ENCODE measurements around the gene FUT7.
A peak's percentile ranks its signal among the peaks of the same experiment; 100 is the strongest.

The FUT7 gene

GRCh38 chr9:137031904-137032640 lies at the start of gene FUT7:
Gene FUT7, minus strand, starts transcription at chr9:137032088. Its CDS starts 97 bp downstream, at chr9:137031991.
- DNase-seq (ENCODE audit: low spot score): peak; percentile 61

GRCh38 chr9:137080260-137081122 lies 48.6 kb upstream of the FUT7 start:
- DNase-seq (ENCODE audit: low spot score): peak; percentile 5

DNA sequence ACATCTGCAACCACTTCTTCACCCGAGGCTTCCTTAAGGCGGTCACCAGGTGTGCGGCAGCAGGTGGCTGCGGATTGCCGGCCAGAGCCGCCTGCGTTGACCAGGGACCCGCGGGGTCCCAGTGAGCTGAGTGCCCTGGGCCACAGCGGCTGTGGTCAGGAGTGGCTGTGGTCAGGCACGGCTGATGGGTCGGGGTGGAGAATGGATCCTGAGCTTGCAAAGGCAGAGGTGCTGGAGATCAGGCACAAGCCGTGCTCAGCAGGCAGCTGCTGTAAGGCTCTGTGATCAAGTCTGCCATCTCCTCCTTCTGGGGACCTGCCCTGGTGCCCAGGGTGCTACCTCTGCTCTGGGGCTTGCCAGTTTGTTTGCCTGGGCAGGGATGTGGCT lies 47.5 kb upstream of the FUT7 start:
- peak; percentile 9 for DNase-seq (ENCODE audit: low spot score)

DNA sequence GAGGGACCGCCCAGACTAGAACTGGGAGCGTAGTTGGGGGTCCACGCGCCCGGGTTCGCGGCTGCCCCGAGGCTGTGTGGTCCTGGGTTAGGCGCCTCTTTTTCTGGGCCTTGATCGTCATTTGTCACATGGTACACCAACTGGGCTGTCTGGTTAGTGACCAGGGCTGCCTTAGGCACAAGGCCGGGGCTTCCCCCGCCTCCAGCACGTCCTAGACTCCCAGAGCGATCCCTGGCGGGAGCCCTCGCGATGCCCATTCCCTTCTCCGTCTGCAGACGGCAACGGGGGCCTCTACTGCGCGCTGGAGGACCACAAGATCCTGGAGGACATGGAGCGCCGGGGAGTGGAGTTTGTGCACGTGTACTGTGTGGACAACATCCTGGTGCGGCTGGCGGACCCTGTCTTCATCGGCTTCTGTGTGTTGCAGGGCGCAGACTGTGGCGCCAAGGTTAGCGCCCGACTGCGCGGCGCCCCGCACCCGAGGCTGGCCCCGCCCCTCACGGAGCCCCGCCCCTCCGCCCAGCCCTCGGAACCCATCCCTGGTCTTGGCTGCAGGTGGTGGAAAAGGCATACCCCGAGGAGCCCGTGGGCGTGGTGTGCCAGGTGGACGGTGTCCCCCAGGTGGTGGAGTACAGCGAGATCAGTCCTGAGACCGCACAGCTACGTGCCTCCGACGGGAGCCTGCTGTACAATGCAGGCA lies 47.0 kb upstream of the FUT7 start:
- no peak for DNase-seq (ENCODE audit: low spot score)

GRCh38 chr9:137077758-137078693 lies 46.1 kb upstream of the FUT7 start:
- no peak for DNase-seq (ENCODE audit: low spot score)

- DNase-seq (ENCODE audit: low spot score): peak; percentile 83
Measured at GRCh38 chr9:137077010-137077747, 45.3 kb upstream of the FUT7 start, which contains the start of gene UAP1L1. Gene UAP1L1, plus strand, starts transcription at chr9:137077517. Its CDS starts 16 bp downstream, at chr9:137077533.

- no peak for DNase-seq (ENCODE audit: low spot score)
Measured at GRCh38 chr9:137076636-137077009, 44.7 kb upstream of the FUT7 start.

GRCh38 chr9:137075275-137075775 lies 43.4 kb upstream of the FUT7 start:
- DNase-seq (ENCODE audit: low spot score): no peak

GRCh38 chr9:137074657-137075274 lies 42.9 kb upstream of the FUT7 start:
- no peak for DNase-seq (ENCODE audit: low spot score)

DNA sequence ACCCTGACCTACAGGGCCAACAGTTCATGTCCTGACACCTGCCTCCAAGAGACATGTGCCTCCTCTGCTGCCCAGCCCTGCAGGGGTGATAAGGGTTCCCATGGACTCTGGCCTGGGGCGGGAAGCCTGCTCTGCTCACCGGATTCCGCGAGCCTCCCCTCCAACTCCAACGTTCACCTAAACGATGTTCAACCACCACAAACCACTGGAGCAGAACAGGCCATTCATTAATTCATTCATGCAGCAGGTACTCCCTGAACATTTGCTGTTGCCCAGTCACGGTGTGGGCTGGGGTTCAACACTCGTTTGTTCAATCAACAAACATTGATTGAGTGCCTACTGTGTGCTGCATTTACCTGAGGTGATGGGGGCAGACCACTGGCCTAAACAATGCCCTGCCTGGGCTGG lies 42.1 kb upstream of the FUT7 start:
- no peak for DNase-seq (ENCODE audit: low spot score)

DNA sequence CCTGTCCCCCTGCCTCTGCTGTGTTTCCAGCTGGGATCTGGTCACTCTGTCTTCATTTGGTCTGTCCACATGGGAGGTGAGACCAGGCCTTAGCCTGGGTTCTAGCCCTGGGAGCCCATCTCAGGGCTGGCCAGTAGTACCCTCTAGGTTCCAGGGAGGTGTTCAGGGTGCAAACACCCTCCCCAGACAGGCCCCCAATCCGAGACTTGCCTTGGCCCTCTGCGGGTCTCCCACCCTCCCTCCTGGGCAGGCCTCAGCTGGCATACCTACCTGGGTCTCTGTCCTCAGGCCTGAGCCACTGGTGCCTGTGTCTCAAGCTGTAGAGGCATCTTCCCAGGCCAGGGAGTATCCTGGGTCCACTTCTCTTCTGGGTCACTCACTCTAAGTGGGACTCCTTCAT lies 39.4 kb upstream of the FUT7 start:
- DNase-seq (ENCODE audit: low spot score): no peak

- DNase-seq (ENCODE audit: low spot score): no peak
Measured at GRCh38 chr9:137070906-137071275, 39.0 kb upstream of the FUT7 start.

- peak; percentile 94 for DNase-seq (ENCODE audit: low spot score)
Measured at GRCh38 chr9:137070201-137070905, 38.5 kb upstream of the FUT7 start, which contains the start of gene SAPCD2. Gene SAPCD2, minus strand, starts transcription at chr9:137070557. Its CDS starts 97 bp downstream, at chr9:137070460.

DNA sequence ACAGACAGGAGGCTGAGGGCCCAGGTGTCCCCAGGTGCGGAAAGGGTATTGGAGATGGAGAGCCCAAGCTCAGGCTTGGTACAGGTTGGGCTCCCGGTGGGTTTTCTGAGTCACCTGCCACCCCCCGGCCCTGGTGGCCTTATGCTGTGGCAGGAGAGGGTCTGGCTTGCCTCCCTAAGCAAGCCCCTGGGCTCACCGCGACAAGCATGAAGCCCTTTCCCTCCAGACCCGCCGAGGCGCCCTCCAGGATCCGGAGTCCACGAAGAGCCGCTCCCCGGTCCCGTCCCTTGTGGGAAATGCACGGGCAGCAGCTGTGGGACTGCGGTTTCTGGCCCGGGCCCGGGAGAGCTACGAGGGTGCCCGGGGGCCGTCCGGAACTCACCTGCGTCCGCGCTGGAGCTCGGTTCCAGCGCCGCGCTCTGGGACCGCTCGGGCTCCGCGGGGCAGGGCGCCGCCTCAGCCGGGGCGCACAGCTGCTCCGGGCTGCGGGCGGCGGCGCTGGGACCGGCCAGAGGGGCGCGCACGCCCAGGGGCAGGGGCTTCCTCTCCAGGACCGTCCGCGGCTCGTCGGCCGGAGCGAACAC lies 37.7 kb upstream of the FUT7 start:
- DNase-seq (ENCODE audit: low spot score): peak; percentile 66

GRCh38 chr9:137068539-137069507 lies 36.9 kb upstream of the FUT7 start:
- DNase-seq (ENCODE audit: low spot score): no peak

DNA sequence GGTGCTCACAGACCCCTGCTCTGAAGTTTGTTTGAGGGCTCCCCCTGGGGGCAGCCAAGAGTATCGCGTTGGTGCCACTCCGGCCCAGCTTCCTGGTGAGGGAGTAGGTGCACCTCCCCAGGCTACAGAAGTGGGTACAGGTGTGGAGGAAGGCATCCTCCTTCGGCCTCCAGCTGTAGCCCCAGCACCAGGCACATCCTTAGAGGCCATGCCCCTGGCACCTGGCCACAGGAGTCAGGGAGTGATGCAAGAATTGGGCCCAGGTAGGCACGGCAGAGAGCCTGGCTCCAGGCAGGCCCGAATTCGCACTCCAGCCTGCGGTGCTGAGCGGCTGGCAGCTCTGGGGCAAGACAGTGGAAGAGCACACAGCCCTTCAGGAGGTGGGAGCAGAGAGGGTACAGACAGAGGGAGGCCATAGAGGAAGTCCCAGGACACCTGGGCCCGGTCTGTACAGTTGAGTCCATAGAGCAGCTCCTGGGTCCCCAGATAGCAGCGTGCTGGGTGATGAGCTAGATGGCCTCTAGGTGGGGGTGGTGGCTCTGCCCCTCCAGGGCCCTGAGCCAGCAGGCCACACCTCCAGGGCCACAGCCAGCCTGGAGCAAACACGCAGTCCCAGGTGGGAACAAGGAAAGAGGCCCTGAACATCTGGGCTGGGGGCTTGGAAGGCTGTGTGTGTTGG lies 36.1 kb upstream of the FUT7 start:
- peak; percentile 86 for DNase-seq (ENCODE audit: low spot score)
